DOHH2 (cell line): ENCODE measurements around the gene SEM1.

ENCODE experiments used
- EZH2phosphoT487 ChIP-seq: fragments of 200-600 bp; sonication (generic); IDR thresholded peaks from 2 replicates; pipeline ENCODE4 v1.6.1; 2017; ENCODE audit warnings: borderline replicate concordance, mild to moderate bottlenecking, antibody characterized with exemption, low read length, moderate library complexity, mixed read lengths
- TF ChIP-seq, protein P1 (sequence below): fragments of 200-600 bp; sonication (generic); IDR thresholded peaks from one replicate; pipeline ENCODE4 v1.5.1; 2014; ENCODE audit warnings: antibody characterized with exemption, mild to moderate bottlenecking, low read depth, low read length; ENCODE audit not compliant: poor library complexity, severe bottlenecking

- TF ChIP-seq, protein P1, sequence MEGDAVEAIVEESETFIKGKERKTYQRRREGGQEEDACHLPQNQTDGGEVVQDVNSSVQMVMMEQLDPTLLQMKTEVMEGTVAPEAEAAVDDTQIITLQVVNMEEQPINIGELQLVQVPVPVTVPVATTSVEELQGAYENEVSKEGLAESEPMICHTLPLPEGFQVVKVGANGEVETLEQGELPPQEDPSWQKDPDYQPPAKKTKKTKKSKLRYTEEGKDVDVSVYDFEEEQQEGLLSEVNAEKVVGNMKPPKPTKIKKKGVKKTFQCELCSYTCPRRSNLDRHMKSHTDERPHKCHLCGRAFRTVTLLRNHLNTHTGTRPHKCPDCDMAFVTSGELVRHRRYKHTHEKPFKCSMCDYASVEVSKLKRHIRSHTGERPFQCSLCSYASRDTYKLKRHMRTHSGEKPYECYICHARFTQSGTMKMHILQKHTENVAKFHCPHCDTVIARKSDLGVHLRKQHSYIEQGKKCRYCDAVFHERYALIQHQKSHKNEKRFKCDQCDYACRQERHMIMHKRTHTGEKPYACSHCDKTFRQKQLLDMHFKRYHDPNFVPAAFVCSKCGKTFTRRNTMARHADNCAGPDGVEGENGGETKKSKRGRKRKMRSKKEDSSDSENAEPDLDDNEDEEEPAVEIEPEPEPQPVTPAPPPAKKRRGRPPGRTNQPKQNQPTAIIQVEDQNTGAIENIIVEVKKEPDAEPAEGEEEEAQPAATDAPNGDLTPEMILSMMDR: no peak
- no peak for TF ChIP-seq EZH2phosphoT487
Observed at GRCh38 chr7:96728139-96728538, 18.5 kb upstream of the SEM1 start.
